ENCODE measurements around the gene TNFRSF1A. TPM values are rescaled to one million over a fixed set of nuclear protein-coding genes. Genes with fewer than 3 reads are reported as not detected.

Gene TNFRSF1A
- total and polyA plus RNA-seq, 2 donors from 2014 or later, result 99.6 to 186 TPM

DNA sequence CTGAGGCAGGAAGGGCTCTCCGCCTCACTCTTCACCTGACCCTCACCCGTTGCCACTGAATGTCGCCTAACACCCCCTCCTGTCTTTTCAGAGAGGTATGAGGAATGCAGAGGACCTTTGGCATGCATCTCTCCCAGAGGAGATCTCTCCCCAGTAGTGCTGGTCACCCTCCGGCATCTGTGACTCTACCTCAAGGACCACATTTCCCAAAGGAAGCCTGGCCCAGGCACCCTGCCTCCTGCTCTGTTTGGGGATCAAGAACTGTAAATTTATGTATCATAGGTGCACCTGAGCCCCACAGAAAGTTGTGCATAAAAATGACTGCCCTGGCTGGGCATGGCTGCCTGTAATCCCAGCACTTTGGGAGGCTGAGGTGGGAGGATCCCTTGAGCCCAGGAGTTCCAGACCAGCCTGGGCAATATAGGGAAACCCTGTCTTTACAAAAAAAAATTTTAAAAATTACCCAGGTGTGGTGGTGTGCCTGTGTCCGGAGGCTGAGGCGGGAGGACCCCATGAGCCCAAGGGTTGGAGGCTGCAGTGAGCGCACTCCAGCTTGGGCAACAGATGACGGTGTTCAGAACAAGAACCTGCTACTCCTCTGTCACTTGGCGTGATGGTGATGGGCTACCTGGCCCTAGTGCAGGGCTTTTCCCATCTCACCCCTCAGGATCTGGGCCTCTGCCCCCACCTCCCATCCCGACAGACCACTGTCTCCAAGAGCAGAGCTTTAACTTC is 13.7 kb downstream of the TNFRSF1A start:
- TF ChIP-seq, protein P1, sequence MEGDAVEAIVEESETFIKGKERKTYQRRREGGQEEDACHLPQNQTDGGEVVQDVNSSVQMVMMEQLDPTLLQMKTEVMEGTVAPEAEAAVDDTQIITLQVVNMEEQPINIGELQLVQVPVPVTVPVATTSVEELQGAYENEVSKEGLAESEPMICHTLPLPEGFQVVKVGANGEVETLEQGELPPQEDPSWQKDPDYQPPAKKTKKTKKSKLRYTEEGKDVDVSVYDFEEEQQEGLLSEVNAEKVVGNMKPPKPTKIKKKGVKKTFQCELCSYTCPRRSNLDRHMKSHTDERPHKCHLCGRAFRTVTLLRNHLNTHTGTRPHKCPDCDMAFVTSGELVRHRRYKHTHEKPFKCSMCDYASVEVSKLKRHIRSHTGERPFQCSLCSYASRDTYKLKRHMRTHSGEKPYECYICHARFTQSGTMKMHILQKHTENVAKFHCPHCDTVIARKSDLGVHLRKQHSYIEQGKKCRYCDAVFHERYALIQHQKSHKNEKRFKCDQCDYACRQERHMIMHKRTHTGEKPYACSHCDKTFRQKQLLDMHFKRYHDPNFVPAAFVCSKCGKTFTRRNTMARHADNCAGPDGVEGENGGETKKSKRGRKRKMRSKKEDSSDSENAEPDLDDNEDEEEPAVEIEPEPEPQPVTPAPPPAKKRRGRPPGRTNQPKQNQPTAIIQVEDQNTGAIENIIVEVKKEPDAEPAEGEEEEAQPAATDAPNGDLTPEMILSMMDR (IDR thresholded peaks at IDR 0.05; ENCODE audit: borderline replicate concordance, extremely low read depth, insufficient read depth), result no peak
- H3K27ac ChIP-seq (ENCODE audit: low read depth in 2 of 2, low read length in 2 of 2), result no peak overlapping the region
- no peak overlapping the region for H3K4me3 ChIP-seq (ENCODE audit: low read length in 3 of 3)
- peaks cover 8 to 52% (median 23%) of the 10 kb centered on the region in 3 donors for H3K36me3 ChIP-seq (ENCODE audit: control insufficient read depth in 2 of 3, insufficient read depth in 3 of 3, low read length in 3 of 3)
- peaks cover 0 to 41% (median 28%) of the 10 kb centered on the region in 3 donors for H3K4me1 ChIP-seq (ENCODE audit: control insufficient read depth in 2 of 3, insufficient read depth in 2 of 3, low read depth in 1 of 3, low read length in 3 of 3)
- H3K9ac ChIP-seq (ENCODE audit: low read length in 3 of 3), result no peak overlapping the region
- H3K9me3 ChIP-seq (ENCODE audit: control insufficient read depth in 2 of 3, insufficient read depth in 1 of 3, low read length in 3 of 3), result no peaks in the 10 kb centered on the region
- no peaks in the 10 kb centered on the region for H3K27me3 ChIP-seq (ENCODE audit: control insufficient read depth, insufficient read depth, low read length)
- DNase-seq, result peak in 1 of 5 donors; percentile 42
- no peak for FAIRE-seq
- intact Hi-C loops (cut with DNase I), result loop anchor here (5.0 kb wide), 1 partner anchor 54 kb away; the partner anchor contains the start of gene LTBR

DNA sequence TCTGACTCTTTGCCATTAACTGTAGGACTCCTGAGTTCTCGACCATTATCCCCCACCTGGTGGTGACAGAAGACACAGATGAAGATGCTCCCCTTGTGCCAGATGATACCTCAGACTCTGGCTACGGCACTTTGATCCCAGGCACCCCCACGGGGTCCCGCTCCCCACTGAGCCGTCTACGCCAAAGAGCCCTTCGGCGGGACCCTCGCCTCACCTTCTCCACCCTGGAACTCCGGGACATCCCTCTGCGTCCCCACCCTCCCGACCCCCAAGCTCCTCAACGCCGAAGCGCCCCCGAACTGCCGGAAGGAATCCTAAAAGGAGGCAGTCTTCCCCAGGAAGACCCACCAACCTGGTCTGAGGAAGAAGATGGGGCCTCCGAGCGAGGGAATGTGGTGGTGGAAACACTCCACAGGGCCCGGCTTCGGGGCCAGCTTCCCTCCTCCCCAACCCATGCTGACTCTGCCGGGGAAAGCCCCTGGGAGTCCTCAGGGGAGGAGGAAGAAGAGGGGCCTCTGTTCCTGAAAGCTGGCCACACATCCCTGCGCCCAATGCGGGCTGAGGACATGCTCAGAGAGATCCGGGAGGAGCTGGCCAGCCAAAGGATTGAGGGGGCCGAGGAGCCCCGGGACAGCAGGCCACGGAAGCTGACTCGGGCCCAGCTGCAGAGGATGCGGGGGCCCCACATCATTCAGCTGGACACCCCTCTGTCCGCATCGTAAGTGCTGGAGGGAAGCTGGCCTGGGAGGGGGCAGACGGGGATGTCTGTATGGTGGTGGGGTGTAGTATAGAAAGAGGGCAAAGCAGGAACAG is 14.4 kb downstream of the TNFRSF1A start:
- FAIRE-seq, result no peak
- Histone ChIP-seq H3K4me3 (ENCODE audit: low read length in 3 of 3) (no peak overlapping the region), H3K27ac (ENCODE audit: low read depth in 2 of 2, low read length in 2 of 2) (peak overlapping the region in 1 of 2 donors; percentile 14), H3K4me1 (ENCODE audit: control insufficient read depth in 2 of 3, insufficient read depth in 2 of 3, low read depth in 1 of 3, low read length in 3 of 3) (peaks cover 0 to 41% (median 28%) of the 10 kb centered on the region in 3 donors), H3K36me3 (ENCODE audit: control insufficient read depth in 2 of 3, insufficient read depth in 3 of 3, low read length in 3 of 3) (peaks cover 6 to 44% (median 16%) of the 10 kb centered on the region in 3 donors), H3K9ac (ENCODE audit: low read length in 3 of 3) (no peak overlapping the region), H3K9me3 (ENCODE audit: control insufficient read depth in 2 of 3, insufficient read depth in 1 of 3, low read length in 3 of 3) (no peaks in the 10 kb centered on the region), H3K27me3 (ENCODE audit: control insufficient read depth, insufficient read depth, low read length) (no peaks in the 10 kb centered on the region)
- intact Hi-C loops (cut with DNase I), result loop anchor here (5.0 kb wide), 1 partner anchor 55 kb away; the partner anchor contains the start of gene LTBR
- TF ChIP-seq, protein P1 (IDR thresholded peaks at IDR 0.05; ENCODE audit: borderline replicate concordance, extremely low read depth, insufficient read depth), result no peak
- peak in 2 of 5 donors; percentile 55 to 83 for DNase-seq

DNA sequence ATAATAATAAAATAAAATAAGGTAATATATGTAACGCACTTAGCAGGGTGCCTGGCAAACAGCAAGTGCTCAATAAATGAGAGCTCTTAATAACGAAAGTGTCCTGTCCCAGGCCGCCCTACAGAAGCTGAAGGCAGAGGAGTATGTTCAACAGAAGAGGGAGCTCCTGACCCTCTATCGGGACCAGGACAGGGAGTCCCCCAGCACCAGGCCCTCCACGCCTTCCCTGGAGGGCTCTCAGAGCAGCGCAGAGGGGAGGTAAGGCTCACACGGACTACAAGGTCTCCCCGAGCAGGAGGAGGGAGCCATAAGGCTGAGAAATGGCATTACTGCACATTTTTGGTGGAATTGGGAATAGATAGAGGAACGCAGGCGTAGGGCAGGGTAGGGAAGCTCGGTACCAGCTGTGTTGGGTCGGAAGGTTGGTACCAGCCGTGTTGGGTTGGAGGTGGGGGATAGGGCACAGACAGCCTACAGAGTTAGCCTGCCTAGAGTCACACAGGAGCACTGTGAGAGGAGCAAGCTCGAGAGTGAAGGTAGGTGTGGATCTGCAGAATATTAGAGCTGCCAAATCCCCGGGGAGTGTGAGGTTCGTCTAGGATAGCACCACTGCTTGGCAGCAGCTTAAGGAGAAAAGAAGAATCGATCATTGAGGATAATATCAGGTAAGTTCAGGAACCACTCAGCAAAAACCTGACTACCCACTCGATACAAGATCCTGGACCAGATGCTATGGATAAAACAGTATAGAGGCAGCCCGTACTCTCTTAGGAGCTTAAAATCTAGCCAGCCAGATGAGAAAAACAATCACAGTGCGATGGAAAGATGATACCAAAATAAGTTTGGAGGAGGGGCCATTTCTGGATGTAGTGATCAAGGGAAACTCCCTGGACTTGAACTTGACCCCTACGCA is 15.3 kb downstream of the TNFRSF1A start:
- no peak overlapping the region for H3K4me3 ChIP-seq (ENCODE audit: low read length in 3 of 3)
- peak overlapping the region in 1 of 3 donors; percentile 46 for H3K9ac ChIP-seq (ENCODE audit: low read length in 3 of 3)
- H3K36me3 ChIP-seq (ENCODE audit: control insufficient read depth in 2 of 3, insufficient read depth in 3 of 3, low read length in 3 of 3), result peaks cover 6 to 38% (median 14%) of the 10 kb centered on the region in 3 donors
- intact Hi-C loops (cut with DNase I), result loop anchor here (5.0 kb wide), 1 partner anchor 56 kb away; the partner anchor contains the start of gene LTBR
- no peaks in the 10 kb centered on the region for H3K27me3 ChIP-seq (ENCODE audit: control insufficient read depth, insufficient read depth, low read length)
- peak overlapping the region in 1 of 2 donors; percentile 14 for H3K27ac ChIP-seq (ENCODE audit: low read depth in 2 of 2, low read length in 2 of 2)
- H3K9me3 ChIP-seq (ENCODE audit: control insufficient read depth in 2 of 3, insufficient read depth in 1 of 3, low read length in 3 of 3), result no peaks in the 10 kb centered on the region
- peaks cover 0 to 47% (median 27%) of the 10 kb centered on the region in 3 donors for H3K4me1 ChIP-seq (ENCODE audit: control insufficient read depth in 2 of 3, insufficient read depth in 2 of 3, low read depth in 1 of 3, low read length in 3 of 3)
- TF ChIP-seq, protein P1 (IDR thresholded peaks at IDR 0.05; ENCODE audit: borderline replicate concordance, extremely low read depth, insufficient read depth), result peak; percentile 39
- DNase-seq, result peak in 4 of 5 donors; percentile 75 to 91 (median 78)
- FAIRE-seq, result no peak

Data from kidney (tissue), 14 donors.